DMS53 (cell line): ENCODE results near the gene PARVB.

ENCODE experiments used
- DNase-seq: peaks from one replicate; lab custom pipeline; 2025; lab: John Stamatoyannopoulos, UW

Gene PARVB

GRCh38 chr22:44219101-44219870 is 195.2 kb downstream of the PARVB start:
- no peak for DNase-seq

DNA sequence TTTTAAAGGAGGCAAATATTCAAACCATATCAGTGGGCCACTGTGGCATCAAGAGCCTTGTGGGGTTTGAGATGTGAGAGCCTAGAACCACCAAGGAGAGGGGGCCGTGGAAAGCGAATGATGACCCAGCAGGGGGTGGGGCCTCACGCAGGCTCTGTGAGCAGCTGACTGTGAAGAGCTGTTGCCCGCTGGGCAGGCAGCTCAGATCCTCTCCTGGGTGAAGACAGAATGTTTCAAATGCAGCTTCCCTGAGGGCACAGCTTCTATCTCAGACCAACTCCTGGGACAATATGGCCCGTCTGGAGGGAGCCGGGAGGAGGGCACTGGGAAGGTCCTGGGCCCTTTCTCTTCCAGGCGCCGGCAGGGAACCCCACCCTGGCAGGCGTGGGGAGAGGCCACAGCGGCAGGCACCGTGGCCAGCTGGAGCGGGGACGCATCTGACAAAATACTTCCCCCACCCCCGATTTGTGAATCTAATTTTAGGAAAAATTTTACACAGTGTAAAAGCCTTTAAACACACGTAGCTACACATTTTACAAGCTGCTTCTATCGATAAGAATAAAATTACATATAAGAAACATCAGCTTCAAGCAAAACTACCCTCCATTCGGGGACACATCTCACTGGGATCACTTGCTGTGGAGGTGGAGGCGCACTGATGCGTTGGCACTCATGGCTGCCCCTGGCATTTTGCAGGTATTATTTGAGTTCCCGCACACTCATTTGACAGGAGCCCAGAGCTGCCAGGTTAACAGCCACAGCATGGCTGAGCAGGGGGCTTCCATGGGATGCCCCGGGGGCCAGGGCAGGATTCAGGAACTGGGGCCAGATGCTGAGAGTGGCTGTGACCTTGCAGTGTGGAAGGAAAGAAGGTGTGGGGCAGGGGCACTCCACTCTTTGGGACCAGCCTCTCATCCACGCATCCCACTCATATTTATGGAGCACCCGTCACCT is 196.9 kb downstream of the PARVB start:
- no peak for DNase-seq

GRCh38 chr22:44221710-44222475 is 197.8 kb downstream of the PARVB start:
- no peak for DNase-seq
